H1 (cell line): ENCODE results near the gene ARHGAP24.
"Not testable (repeated sequence)": the region's sequence is repeated elsewhere in the genome, so short reads cannot be mapped to it uniquely, and the experiment has no call there.

Experiments
- EP300 ChIP-seq, 2 experiments: IDR thresholded peaks; 1 replicate in 1 of 2; 2 replicates in 1 of 2; pipeline ENCODE4 v1.6.1; 2011 to 2012; ENCODE audit warnings: low read depth in 2 of 2, low read length in 2 of 2, mild to moderate bottlenecking in 2 of 2, borderline replicate concordance in 1 of 2, inconsistent platforms in 1 of 2, moderate library complexity in 1 of 2
- HDAC2 ChIP-seq, 2 experiments: fragments of 300-600 bp in 1 of 2; sonication (generic) in 1 of 2; IDR thresholded peaks; 2 replicates each; pipeline ENCODE4 v1.6.1; 2011 to 2012; ENCODE audit warnings: low read depth in 2 of 2, low read length in 2 of 2, mild to moderate bottlenecking in 2 of 2, moderate library complexity in 2 of 2, borderline replicate concordance in 1 of 2, inconsistent platforms in 1 of 2
- JUN ChIP-seq: IDR thresholded peaks from 2 replicates; pipeline ENCODE4 v1.6.1; 2011; ENCODE audit warnings: low read depth, mild to moderate bottlenecking, improper control_type of control experiment, low read length
- POLR2A ChIP-seq, 2 experiments: IDR thresholded peaks; 1 replicate in 1 of 2; 2 replicates in 1 of 2; pipeline ENCODE4 v1.6.1; 2011; ENCODE audit warnings: low read depth in 2 of 2, low read length in 2 of 2, mild to moderate bottlenecking in 2 of 2; ENCODE audit errors: control extremely low read depth in 1 of 2
- POLR2AphosphoS5 ChIP-seq: IDR thresholded peaks from 2 replicates; pipeline ENCODE4 v1.6.1; 2011; ENCODE audit warnings: low read depth, low read length
- RFX5 ChIP-seq: IDR thresholded peaks from 2 replicates; pipeline ENCODE4 v1.6.1; 2011; ENCODE audit warnings: low read depth, low read length, improper control_type of control experiment, borderline replicate concordance
- SIX5 ChIP-seq: IDR thresholded peaks from 2 replicates; pipeline ENCODE4 v1.6.1; 2011; ENCODE audit warnings: mild to moderate bottlenecking, low read depth, low read length
- SUZ12 ChIP-seq: fragments of 200-600 bp; sonication (generic); IDR thresholded peaks from 2 replicates; pipeline ENCODE4 v1.6.1; 2012; ENCODE audit warnings: mild to moderate bottlenecking, inconsistent platforms, low read length, moderate library complexity, mixed read lengths
- YY1 ChIP-seq: IDR thresholded peaks from 2 replicates; pipeline ENCODE4 v1.6.1; 2011; ENCODE audit warnings: low read depth, mild to moderate bottlenecking, low read length
- TF ChIP-seq, protein P1 (sequence below), 3 experiments: IDR thresholded peaks; 1 replicate in 2 of 3; 2 replicates in 1 of 3; pipeline versions ENCODE4 v1.5.1 to v1.6.1; 2011; ENCODE audit warnings: low read length in 3 of 3, mild to moderate bottlenecking in 3 of 3, inconsistent platforms in 2 of 3, low read depth in 1 of 3, moderate library complexity in 1 of 3; ENCODE audit not compliant: insufficient read depth in 1 of 3; ENCODE audit errors: control extremely low read depth in 1 of 3
- TF ChIP-seq, protein P2 (sequence below): IDR thresholded peaks from 2 replicates; pipeline ENCODE4 v1.6.1; 2012; ENCODE audit warnings: inconsistent platforms
- TF ChIP-seq, protein P3 (sequence below): IDR thresholded peaks from 2 replicates; pipeline ENCODE4 v1.6.1; 2012; ENCODE audit warnings: inconsistent platforms

DNA sequence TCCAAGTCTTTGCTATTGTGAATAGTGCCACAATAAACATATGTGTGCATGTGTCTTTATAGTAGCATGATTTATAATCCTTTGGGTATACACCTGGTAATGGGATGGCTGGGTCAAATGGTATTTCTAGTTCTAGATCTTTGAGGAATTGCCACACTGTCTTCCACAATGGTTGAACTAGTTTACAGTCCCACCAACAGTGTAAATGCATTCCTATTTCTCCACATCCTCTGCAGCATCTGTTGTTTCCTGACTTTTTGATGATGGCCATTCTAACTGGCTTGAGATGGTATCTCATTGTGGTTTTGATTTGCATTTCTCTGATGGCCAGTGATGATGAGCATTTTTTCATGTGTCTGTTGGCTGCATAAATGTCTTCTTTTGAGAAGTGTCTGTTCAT lies 26.2 kb downstream of the ARHGAP24 start:
- not testable (repeated sequence) for TF ChIP-seq POLR2A (IDR thresholded peaks at IDR 0.05; ENCODE audit: control extremely low read depth in 1 of 2, low read depth in 2 of 2, low read length in 2 of 2); RFX5; YY1; HDAC2 (IDR thresholded peaks at IDR 0.05; ENCODE audit: borderline replicate concordance in 1 of 2, low read depth in 2 of 2, low read length in 2 of 2); JUN; SIX5; SUZ12; POLR2AphosphoS5; EP300 (IDR thresholded peaks at IDR 0.05; ENCODE audit: borderline replicate concordance in 1 of 2, low read depth in 2 of 2, low read length in 2 of 2)
- TF ChIP-seq, protein P1, sequence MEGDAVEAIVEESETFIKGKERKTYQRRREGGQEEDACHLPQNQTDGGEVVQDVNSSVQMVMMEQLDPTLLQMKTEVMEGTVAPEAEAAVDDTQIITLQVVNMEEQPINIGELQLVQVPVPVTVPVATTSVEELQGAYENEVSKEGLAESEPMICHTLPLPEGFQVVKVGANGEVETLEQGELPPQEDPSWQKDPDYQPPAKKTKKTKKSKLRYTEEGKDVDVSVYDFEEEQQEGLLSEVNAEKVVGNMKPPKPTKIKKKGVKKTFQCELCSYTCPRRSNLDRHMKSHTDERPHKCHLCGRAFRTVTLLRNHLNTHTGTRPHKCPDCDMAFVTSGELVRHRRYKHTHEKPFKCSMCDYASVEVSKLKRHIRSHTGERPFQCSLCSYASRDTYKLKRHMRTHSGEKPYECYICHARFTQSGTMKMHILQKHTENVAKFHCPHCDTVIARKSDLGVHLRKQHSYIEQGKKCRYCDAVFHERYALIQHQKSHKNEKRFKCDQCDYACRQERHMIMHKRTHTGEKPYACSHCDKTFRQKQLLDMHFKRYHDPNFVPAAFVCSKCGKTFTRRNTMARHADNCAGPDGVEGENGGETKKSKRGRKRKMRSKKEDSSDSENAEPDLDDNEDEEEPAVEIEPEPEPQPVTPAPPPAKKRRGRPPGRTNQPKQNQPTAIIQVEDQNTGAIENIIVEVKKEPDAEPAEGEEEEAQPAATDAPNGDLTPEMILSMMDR (IDR thresholded peaks at IDR 0.05; ENCODE audit: control extremely low read depth in 1 of 3, insufficient read depth in 1 of 3, low read depth in 1 of 3, low read length in 3 of 3): not testable (repeated sequence)
- TF ChIP-seq, protein P2, sequence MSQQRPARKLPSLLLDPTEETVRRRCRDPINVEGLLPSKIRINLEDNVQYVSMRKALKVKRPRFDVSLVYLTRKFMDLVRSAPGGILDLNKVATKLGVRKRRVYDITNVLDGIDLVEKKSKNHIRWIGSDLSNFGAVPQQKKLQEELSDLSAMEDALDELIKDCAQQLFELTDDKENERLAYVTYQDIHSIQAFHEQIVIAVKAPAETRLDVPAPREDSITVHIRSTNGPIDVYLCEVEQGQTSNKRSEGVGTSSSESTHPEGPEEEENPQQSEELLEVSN: not testable (repeated sequence)
- TF ChIP-seq, protein P3, sequence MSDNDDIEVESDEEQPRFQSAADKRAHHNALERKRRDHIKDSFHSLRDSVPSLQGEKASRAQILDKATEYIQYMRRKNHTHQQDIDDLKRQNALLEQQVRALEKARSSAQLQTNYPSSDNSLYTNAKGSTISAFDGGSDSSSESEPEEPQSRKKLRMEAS: not testable (repeated sequence)
